WERI-Rb-1 (cell line): ENCODE measurements around the gene ZNF709.

Experiments used
- DNase-seq: peaks from one replicate; pipeline ENCODE4 v3.0.0-alpha.2; 2020
- H3K27ac ChIP-seq: fragments of 250-450 bp; sonication (Bioruptor Pico); 2 replicates; pipeline ENCODE4 v1.5.1; 2020; ENCODE audit warnings: mild to moderate bottlenecking, moderate library complexity
- H3K27me3 ChIP-seq: fragments of 250-450 bp; sonication (Bioruptor Pico); 2 replicates; pipeline ENCODE4 v1.5.1; 2021; ENCODE audit warnings: mild to moderate bottlenecking, low read depth, moderate library complexity; ENCODE audit not compliant: insufficient read depth, severe bottlenecking
- H3K36me3 ChIP-seq: fragments of 250-450 bp; sonication (Bioruptor Pico); 2 replicates; pipeline ENCODE4 v1.5.1; 2020; ENCODE audit warnings: mild to moderate bottlenecking, moderate library complexity
- H3K4me3 ChIP-seq: 2 replicates; pipeline ENCODE4 v1.5.1; 2011; ENCODE audit warnings: low read depth, mild to moderate bottlenecking, control low read depth, low read length
- H3K9me3 ChIP-seq: fragments of 250-450 bp; sonication (Bioruptor Pico); 2 replicates; pipeline ENCODE4 v1.5.1; 2021; ENCODE audit warnings: mild to moderate bottlenecking, moderate library complexity; ENCODE audit not compliant: severe bottlenecking
- CTCF ChIP-seq: IDR thresholded peaks from 2 replicates; pipeline ENCODE4 v1.5.1; 2011; ENCODE audit warnings: low read depth, mild to moderate bottlenecking, control low read depth, inconsistent platforms, low read length

Gene ZNF709

DNA sequence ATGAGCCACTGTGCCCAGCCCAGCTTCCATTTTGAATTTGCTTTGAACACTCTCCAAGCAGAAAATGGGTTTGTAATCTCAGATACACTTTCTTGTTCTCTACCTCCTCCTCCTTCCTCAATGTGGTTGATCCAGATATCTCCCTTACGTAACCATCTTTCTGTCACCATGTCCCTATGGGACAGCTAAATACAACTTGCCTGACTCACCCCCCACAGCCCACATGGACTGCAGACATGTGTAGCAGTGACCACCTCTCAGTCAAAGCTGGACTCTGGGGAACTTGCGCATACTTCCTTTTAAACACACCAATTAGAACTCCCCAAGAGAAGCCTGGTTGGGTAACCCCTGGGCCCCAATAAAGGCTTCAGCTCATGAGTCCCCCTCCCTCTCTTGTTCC, 72.7 kb downstream of the ZNF709 start:
- peaks cover 2% of the 10 kb centered on the region for H3K9me3 ChIP-seq
- H3K27ac ChIP-seq: no peak overlapping the region
- no peaks in the 10 kb centered on the region; the same call in 1 of the 2 replicates for H3K36me3 ChIP-seq
- no peak overlapping the region for H3K4me3 ChIP-seq
- DNase-seq: no peak
- no peaks in the 10 kb centered on the region for H3K27me3 ChIP-seq
- TF ChIP-seq CTCF: no peak
